ENCODE measurements around the gene TRAF3. TPM values are rescaled to one million over a fixed set of nuclear protein-coding genes. Genes with fewer than 3 reads are reported as not detected.
A peak's percentile ranks its signal among the peaks of the same experiment; 100 is the strongest.

TRAF3 gene
- total RNA-seq, 1 experiment from 2014 or later, result 11.2 TPM

- TF ChIP-seq PREB (CRISPR knock-in tag; IDR thresholded peaks at IDR 0.05; ENCODE audit: borderline replicate concordance), result no peak
Measured at GRCh38 chr14:102774391-102775153, 2.7 kb upstream of the TRAF3 start (continued).

GRCh38 chr14:102775855-102776760 is 1.1 kb upstream of the TRAF3 start:
- POLR2A ChIA-PET, result no interaction called here
- H3K9me3 Mint-ChIP-seq, result no peaks in the 10 kb centered on the region
- no peaks in the 10 kb centered on the region for H3K36me3 Mint-ChIP-seq
- H3K27ac Mint-ChIP-seq, result peak overlapping the region; percentile 85; the same call in 1 of the 2 replicates
- peaks cover 39% of the 10 kb centered on the region for H3K4me1 Mint-ChIP-seq
- TF ChIP-seq ZBTB21 (CRISPR knock-in tag; IDR thresholded peaks at IDR 0.05; ENCODE audit: borderline replicate concordance) (peak; percentile 47; the same call in 1 of the 2 replicates), TEAD1 (CRISPR knock-in tag; IDR thresholded peaks at IDR 0.05) (0 out of 2 replicates have a peak, but pooled peaks have one; percentile 39), AR (CRISPR knock-in tag; IDR thresholded peaks at IDR 0.05) (no peak), CBFB (CRISPR knock-in tag; IDR thresholded peaks at IDR 0.05; ENCODE audit: low read depth) (no peak), TP53 (CRISPR knock-in tag; IDR thresholded peaks at IDR 0.05) (0 out of 2 replicates have a peak, but pooled peaks have one; percentile 51), MAX (CRISPR knock-in tag; IDR thresholded peaks at IDR 0.05) (peak; percentile 36; the same call in 1 of the 2 replicates), STAT6 (CRISPR knock-in tag; conservative IDR thresholded peaks at IDR 0.05; ENCODE audit: low read depth) (no peak), E2F4 (CRISPR knock-in tag; IDR thresholded peaks at IDR 0.05; ENCODE audit: borderline replicate concordance, low read depth) (no peak), GRHL2 (CRISPR knock-in tag; IDR thresholded peaks at IDR 0.05; ENCODE audit: insufficient replicate concordance, severe bottlenecking) (no peak), FOXK1 (CRISPR knock-in tag; IDR thresholded peaks at IDR 0.05) (0 out of 2 replicates have a peak, but pooled peaks have one; percentile 2), ZNF138 (CRISPR knock-in tag; conservative IDR thresholded peaks at IDR 0.05) (0 out of 2 replicates have a peak, but pooled peaks have one; percentile 34), PRDM15 (CRISPR knock-in tag; IDR thresholded peaks at IDR 0.05) (no peak), ARID4B (CRISPR knock-in tag; IDR thresholded peaks at IDR 0.05; ENCODE audit: borderline replicate concordance) (peak; percentile 49; the same call in 1 of the 2 replicates)
- CTCF ChIA-PET, result interaction anchor here (0.6 to 4.6 kb wide), 5 partner anchors 9 to 141 kb away, joined by 3 to 72 read pairs (median 4); no protein-coding TSS in a partner anchor
- peaks cover 17% of the 10 kb centered on the region for H3K27me3 Mint-ChIP-seq (ENCODE audit: low read depth)
- peak overlapping the region; percentile 85 for H3K4me3 Mint-ChIP-seq
- ATAC-seq (no peak), DNase-seq (ENCODE audit: low spot score) (no peak)

All from WTC11 (cell line).